Measurements from ENCODE around the gene SPN.
A peak's percentile ranks its signal among the peaks of the same experiment; 100 is the strongest.
"Not testable (repeated sequence)": the region's sequence is repeated elsewhere in the genome, so short reads cannot be mapped to it uniquely, and the experiment has no call there.

Gene SPN

DNA sequence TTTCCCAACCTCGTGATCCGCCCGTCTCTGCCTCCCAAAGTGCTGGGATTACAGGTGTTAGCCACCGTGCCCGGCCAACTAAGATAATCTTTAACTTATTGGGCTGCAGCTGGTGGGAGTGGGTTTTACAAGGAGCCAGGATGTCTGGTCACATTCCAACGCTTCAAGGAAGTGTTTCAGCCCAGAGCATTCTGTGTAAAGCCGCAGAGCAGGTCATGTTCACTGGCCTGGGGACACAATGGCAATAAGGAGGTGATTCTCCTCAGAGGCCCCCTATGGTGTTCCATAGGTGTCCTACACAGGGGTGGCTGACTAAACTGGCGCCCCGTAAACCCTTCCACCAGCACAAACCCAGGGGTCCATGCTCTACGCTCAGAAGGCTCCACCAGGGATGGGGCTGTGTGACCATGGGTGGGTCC lies 17.1 kb downstream of the SPN start:
- no peak for DNase-seq

GRCh38 chr16:29683543-29684090 lies 20.6 kb downstream of the SPN start:
- no peak for DNase-seq

GRCh38 chr16:29684679-29685078 lies 21.6 kb downstream of the SPN start:
- DNase-seq = no peak

GRCh38 chr16:29686740-29687332 lies 23.8 kb downstream of the SPN start:
- no peak for DNase-seq

DNA sequence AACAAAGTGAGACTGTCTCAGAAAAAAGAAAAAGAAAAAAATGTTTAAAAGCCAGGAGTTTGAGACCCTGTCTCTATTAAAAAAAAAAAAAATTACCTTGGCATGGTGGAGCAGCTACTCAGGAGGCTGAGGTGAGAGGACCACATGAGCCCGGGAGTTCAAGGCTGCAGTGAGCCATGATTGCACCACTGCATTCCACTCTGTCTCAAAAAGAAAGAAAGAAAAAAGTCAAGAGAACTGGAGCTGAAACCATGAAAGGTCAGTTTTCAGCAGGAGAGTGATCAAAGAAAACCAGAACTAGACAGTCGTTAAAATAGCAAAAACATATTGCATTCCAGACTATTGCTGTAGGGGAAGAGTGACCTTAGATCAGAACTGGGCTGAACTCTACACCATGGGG lies 24.7 kb downstream of the SPN start:
- DNase-seq = no peak

DNA sequence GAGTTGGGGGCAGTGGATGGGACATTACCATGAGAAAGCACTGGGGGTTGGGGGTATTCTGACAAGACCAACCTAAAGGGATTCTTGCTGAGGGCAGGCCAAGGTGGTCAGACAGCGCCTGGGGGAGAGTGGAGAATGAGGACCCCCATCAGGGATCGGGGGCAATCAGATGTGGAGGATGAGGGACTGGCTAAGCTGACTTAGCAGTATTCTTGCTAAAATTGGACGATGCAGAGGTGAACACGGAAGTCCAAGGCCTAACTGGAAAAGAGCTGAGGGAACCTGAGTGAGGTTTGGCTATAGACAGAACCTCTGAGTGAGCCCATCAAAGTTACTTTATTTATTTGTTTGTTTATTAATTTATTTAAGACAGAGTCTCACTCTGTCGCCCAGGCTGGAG lies 25.1 kb downstream of the SPN start:
- DNase-seq = no peak

GRCh38 chr16:29689490-29690351 lies 26.7 kb downstream of the SPN start:
- DNase-seq = not testable (repeated sequence)

DNA sequence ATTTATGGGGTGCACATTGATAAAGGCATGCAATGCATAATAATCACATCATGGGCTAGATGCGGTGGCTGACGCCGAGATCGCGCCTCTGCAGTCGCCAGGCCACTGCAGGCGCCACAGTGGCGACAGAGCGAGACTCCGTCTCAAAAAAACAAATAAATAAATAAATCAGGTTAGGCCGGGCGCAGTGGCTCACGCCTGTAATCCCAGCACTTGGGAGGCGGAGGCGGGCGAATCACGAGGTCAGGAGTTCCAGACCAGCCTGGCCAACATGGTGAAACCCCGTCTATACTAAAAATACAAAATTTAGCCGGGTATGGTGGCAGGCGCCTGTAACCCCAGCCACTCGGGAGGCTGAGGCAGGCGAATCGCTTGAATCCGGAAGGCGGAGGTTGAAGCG lies 29.6 kb downstream of the SPN start:
- DNase-seq = not testable (repeated sequence)

DNA sequence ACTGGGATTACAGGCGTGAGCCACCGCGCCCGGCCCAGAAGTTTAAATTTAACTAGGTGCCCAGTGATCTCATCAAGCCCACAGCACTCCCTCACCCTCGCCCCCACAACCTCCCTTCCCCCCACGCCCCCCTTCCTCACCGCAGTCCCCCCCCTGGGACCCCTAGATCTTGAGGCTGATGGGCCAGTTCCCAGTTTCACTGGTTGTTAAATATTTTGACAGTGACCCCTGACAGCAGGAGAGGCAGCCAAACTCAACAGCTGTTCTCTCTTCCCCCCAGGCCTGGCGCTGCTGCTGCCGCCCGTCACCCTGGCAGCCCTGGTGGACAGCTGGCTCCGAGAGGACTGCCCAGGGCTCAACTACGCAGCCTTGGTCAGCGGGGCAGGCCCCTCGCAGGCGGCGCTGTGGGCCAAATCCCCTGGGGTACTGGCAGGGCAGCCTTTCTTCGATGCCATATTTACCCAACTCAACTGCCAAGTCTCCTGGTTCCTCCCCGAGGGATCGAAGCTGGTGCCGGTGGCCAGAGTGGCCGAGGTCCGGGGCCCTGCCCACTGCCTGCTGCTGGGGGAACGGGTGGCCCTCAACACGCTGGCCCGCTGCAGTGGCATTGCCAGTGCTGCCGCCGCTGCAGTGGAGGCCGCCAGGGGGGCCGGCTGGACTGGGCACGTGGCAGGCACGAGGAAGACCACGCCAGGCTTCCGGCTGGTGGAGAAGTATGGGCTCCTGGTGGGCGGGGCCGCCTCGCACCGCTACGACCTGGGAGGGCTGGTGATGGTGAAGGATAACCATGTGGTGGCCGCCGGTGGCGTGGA lies 31.5 kb downstream of the SPN start:
- no peak for DNase-seq

DNA sequence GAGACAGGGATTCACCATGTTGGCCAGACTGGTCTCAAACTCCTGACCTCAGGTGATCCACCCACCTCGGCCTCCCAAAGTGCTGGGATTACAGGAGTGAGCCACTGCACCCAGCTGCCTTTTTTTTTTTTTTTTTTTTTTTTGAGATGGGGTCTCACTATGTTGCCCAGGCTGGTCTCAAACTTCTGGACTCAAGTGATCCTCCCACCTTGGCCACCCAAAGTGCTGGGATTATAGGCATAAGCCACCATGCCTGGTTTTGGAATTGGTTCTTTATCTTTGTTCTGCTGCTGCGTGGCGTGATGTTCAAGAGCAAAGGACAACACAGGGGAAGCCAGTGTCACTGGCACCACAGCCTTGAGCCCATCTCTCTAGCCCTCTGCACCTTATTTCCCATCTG lies 32.6 kb downstream of the SPN start:
- not testable (repeated sequence) for DNase-seq

- DNase-seq = no peak
Measured at GRCh38 chr16:29696881-29697331, 33.9 kb downstream of the SPN start.

- DNase-seq = no peak
Measured at GRCh38 chr16:29697391-29697790, 34.3 kb downstream of the SPN start.

DNA sequence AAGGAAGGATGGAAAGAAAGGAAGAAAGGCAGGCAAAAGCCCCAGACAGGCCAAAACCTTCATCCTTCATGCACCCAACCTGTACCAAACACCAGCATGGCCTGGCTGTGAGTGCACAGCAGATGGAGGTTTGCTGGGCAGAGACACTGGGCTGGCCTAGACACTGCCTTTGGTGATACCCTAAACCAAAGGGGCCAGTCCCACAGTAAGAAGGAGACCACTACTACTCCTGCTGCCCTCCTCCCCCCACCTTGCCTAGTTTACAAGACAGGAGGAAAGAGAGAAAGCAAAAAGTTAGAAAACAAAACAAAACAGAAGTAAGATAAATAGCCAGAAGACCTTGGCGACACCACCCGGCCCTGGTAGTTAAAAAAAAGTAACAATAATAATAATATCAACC lies 35.0 kb downstream of the SPN start:
- no peak for DNase-seq

GRCh38 chr16:29698484-29699323 lies 35.7 kb downstream of the SPN start:
- no peak for DNase-seq

DNA sequence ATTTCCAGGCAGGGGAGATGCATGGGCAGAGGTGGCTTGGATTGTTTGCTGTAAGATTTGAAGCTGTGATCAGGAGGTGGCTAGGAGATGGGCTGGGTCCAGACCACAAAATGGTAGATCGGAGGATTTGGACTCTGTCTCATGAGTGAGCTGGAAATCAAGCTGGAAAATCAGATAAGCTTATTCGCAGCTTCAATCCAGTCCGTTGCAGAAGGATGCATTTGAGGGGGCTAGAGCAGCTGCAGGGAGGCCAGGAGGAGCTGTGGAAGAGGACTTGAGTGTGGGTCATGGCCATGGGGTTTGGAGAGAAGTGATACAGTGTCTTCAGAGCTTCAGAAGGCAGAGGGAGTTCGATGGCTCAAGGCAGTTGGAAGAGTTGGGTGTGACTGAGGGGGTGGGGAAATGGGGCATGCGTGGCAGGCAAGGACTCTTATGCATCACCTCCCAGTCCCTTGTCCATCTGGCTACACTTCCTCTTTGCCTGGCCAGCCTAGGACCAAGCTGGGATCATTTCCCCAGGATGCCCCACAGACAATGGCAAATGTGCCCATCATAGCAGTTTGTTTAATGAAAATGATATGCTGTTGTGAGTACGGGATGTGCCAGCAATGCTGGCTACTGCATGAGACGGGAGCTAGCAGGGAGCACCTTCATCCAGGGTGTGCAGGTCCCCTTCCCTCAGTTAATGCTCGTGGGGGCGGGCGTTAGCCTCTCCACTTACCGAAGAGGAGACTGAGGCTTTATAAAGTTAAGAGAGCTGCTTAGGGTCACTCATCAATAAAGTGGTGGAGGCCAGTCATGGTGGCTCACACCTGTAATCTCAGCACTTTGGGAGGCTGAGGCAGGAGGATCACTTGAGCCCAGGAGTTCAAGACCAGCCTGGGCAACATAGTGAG lies 36.5 kb downstream of the SPN start:
- DNase-seq = no peak

GRCh38 chr16:29700253-29700987 lies 37.4 kb downstream of the SPN start:
- DNase-seq = peak; percentile 83

GRCh38 chr16:29701214-29701555 lies 38.1 kb downstream of the SPN start:
- DNase-seq = no peak

DNA sequence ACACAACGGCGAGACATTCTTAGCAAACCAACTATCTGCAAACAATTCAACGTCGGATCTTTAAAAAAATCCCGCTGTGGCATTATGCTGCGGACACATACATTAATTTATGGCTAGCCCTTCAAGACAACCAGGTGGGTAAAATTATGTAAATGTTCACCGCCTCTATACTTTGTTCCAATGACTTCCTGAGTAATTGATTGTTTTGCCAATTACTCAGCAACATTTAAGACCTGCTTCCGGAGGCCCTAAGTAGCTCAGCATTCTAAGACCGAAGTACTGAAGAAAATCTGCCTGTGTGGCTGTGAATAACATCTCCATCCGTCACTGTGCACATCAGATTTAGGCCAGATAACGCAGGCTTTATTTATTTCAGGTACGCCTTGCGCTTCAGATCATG lies 39.2 kb downstream of the SPN start:
- DNase-seq = peak; percentile 11

- DNase-seq = no peak
Measured at GRCh38 chr16:29705030-29705429, 42.0 kb downstream of the SPN start.

DNA sequence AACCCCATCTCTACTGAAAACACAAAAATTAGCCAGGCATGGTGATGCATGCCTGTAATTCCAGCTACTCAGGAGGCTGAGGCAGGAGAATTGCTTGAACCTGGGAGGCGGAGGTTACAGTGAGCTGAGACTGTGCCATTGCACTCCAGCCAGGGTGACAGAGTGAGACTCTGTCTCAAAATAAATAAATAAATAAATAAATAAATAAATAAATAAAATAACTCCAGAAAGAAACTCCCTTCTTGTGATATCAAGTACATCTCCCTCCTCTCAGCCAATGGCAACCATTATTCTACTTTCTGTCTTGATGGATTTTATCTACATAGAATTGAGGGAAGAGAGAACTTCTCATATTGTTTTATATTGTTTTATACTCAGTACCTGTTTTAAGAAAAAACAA lies 44.1 kb downstream of the SPN start:
- DNase-seq = not testable (repeated sequence)
